Loucy (cell line): ENCODE data around the gene KRTAP10-12.

Experiments used
- EZH2phosphoT487 ChIP-seq: fragments of 200-600 bp; IDR thresholded peaks from 2 replicates; pipeline ENCODE4 v1.6.1; 2018; ENCODE audit warnings: antibody characterized with exemption, mild to moderate bottlenecking, moderate library complexity, borderline replicate concordance
- TF ChIP-seq, protein P1 (sequence below): fragments of 200-600 bp; sonication (generic); conservative IDR thresholded peaks from 2 replicates; pipeline ENCODE4 v1.5.1; 2014; ENCODE audit warnings: mild to moderate bottlenecking, antibody characterized with exemption, low read length

DNA sequence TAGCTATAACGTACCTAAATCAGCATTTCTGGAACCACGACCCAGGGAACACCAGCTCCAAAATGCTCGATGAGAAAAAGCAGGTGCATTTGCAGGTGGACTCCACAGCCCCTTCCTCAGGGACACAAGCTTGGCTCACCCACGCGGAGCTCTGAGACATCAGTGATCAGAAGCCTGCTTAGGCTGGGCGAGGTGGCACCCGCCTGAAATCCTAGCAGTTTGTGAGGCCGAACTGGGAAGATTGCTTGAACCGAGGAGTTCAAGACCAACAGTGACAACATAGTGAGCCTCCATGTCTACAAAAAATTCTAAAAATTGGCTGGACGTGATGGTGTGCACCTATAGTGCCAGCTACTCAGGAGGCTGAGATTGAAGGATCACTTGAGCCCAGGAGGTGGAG lies 16.9 kb downstream of the KRTAP10-12 start:
- TF ChIP-seq, protein P1, sequence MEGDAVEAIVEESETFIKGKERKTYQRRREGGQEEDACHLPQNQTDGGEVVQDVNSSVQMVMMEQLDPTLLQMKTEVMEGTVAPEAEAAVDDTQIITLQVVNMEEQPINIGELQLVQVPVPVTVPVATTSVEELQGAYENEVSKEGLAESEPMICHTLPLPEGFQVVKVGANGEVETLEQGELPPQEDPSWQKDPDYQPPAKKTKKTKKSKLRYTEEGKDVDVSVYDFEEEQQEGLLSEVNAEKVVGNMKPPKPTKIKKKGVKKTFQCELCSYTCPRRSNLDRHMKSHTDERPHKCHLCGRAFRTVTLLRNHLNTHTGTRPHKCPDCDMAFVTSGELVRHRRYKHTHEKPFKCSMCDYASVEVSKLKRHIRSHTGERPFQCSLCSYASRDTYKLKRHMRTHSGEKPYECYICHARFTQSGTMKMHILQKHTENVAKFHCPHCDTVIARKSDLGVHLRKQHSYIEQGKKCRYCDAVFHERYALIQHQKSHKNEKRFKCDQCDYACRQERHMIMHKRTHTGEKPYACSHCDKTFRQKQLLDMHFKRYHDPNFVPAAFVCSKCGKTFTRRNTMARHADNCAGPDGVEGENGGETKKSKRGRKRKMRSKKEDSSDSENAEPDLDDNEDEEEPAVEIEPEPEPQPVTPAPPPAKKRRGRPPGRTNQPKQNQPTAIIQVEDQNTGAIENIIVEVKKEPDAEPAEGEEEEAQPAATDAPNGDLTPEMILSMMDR: no peak
- TF ChIP-seq EZH2phosphoT487: no peak
